ENCODE results near the gene IQSEC2.
A peak's percentile ranks its signal among the peaks of the same experiment; 100 is the strongest.

GRCh38 chrX:53227224-53227765, 54.1 kb downstream of the IQSEC2 start:
- TF ChIP-seq CTCF (IDR thresholded peaks at IDR 0.05; ENCODE audit: insufficient read depth, low read length) (no peak), POLR2AphosphoS5 (IDR thresholded peaks at IDR 0.05; ENCODE audit: low read depth) (no peak), GABPA (IDR thresholded peaks at IDR 0.05; ENCODE audit: low read depth) (peak; percentile 69)

Measured in HL-60 (cell line).